ENCODE data around the gene LRTM2. TPM values are rescaled to one million over a fixed set of nuclear protein-coding genes. Genes with fewer than 3 reads are reported as not detected.

The LRTM2 gene
- total RNA-seq, 1 experiment from 2014 or later = 0.07 TPM

- TF ChIP-seq YY1 (IDR thresholded peaks at IDR 0.05; ENCODE audit: extremely low read depth, insufficient replicate concordance, low read depth, low read length) = no peak
- no peak for TF ChIP-seq SRF (IDR thresholded peaks at IDR 0.05; ENCODE audit: low read depth)
- TF ChIP-seq RAD21 (IDR thresholded peaks at IDR 0.05; ENCODE audit: low read depth) = no peak
- TF ChIP-seq ZFX (IDR thresholded peaks at IDR 0.05) = no peak
Observed at GRCh38 chr12:1872001-1872400, 51.6 kb downstream of the LRTM2 start (continued).

DNA sequence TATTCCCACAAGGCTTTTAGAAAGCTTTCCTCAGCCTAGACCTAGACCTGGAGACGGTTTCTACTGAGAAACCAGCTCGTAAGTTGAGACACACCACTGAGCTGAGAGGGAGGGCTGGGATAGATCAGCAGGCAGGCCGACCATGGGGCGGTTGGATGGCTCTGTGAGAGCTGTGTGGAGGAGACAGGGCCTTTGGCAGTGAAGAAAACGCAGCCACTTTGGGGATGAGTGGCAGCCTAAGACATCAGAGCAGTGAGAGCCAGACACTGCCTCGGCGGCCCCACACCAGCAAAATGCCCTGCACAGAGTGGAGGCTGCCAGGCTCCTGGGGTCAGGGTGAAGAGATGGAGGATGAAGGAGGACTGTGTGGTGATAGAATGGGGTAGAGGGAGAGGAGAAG lies 52.1 kb downstream of the LRTM2 start:
- POLR2A ChIA-PET = no interaction called here
- intact Hi-C loops (cut with micrococcal nuclease) = no loop called here
- no peak for ATAC-seq

GRCh38 chr12:1873531-1874510 lies 53.5 kb downstream of the LRTM2 start:
- Histone ChIP-seq H2AFZ (ENCODE audit: low read depth, low read length, poor library complexity, severe bottlenecking) (no peak overlapping the region), H4K20me1 (ENCODE audit: insufficient read depth) (no peaks in the 10 kb centered on the region), H3K4me2 (ENCODE audit: low read length) (no peak overlapping the region), H3K4me3 (replicated peaks in 1 of 2; ENCODE audit: low read depth in 1 of 2, low read length in 2 of 2) (no peak overlapping the region), H3K4me1 (ENCODE audit: control insufficient read depth in 1 of 2, insufficient read depth in 2 of 2, low read length in 2 of 2) (no peaks in the 10 kb centered on the region), H3K9ac (ENCODE audit: low read length) (no peak overlapping the region), H3K36me3 (ENCODE audit: control insufficient read depth in 1 of 2, insufficient read depth in 2 of 2, low read length in 2 of 2) (no peaks in the 10 kb centered on the region), H3K27me3 (ENCODE audit: insufficient read depth, low read length) (peaks cover 20% of the 10 kb centered on the region; the same call in 1 of the 2 replicates), H3K27ac (ENCODE audit: low read depth, low read length) (no peak overlapping the region), H3K79me2 (ENCODE audit: insufficient read depth, low read length) (no peaks in the 10 kb centered on the region), H3K9me2 (ENCODE audit: insufficient read depth) (no peaks in the 10 kb centered on the region), H3K9me3 (ENCODE audit: control insufficient read depth in 1 of 2, insufficient read depth in 1 of 2, low read depth in 1 of 2, low read length in 2 of 2) (no peaks in the 10 kb centered on the region)
- DNase-seq (ENCODE audit: low read depth, low spot score) (no peak), ATAC-seq (no peak)
- ChIA-PET POLR2A (no interaction called here), RAD21 (ENCODE audit: low non-redundant PET in 1 of 2, low total read pairs in 2 of 2, uncharacterized antibody in 2 of 2, unreplicated experiment in 2 of 2) (no interaction called here), CTCF (no interaction called here)
- intact Hi-C loops (cut with micrococcal nuclease) = no loop called here
- no TSS peak for BruUV-seq (replicated peaks)
- no peak for TF ChIP-seq ZFX (IDR thresholded peaks at IDR 0.05)
- TF ChIP-seq JUND (IDR thresholded peaks at IDR 0.05) = no peak
- no peak for TF ChIP-seq ELF1 (IDR thresholded peaks at IDR 0.05; ENCODE audit: borderline replicate concordance, low read depth)
- TF ChIP-seq RAD21 (IDR thresholded peaks at IDR 0.05; ENCODE audit: low read depth) = no peak
- no peak for TF ChIP-seq SIN3A (IDR thresholded peaks at IDR 0.05; ENCODE audit: low read depth)
- TF ChIP-seq, protein P1, sequence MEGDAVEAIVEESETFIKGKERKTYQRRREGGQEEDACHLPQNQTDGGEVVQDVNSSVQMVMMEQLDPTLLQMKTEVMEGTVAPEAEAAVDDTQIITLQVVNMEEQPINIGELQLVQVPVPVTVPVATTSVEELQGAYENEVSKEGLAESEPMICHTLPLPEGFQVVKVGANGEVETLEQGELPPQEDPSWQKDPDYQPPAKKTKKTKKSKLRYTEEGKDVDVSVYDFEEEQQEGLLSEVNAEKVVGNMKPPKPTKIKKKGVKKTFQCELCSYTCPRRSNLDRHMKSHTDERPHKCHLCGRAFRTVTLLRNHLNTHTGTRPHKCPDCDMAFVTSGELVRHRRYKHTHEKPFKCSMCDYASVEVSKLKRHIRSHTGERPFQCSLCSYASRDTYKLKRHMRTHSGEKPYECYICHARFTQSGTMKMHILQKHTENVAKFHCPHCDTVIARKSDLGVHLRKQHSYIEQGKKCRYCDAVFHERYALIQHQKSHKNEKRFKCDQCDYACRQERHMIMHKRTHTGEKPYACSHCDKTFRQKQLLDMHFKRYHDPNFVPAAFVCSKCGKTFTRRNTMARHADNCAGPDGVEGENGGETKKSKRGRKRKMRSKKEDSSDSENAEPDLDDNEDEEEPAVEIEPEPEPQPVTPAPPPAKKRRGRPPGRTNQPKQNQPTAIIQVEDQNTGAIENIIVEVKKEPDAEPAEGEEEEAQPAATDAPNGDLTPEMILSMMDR (IDR thresholded peaks at IDR 0.05 in 2 of 3, conservative IDR thresholded peaks at IDR 0.05 in 1 of 3; ENCODE audit: borderline replicate concordance in 1 of 3, insufficient read depth in 1 of 3, low read depth in 2 of 3, low read length in 2 of 3) = no peak
- no peak for TF ChIP-seq SP1 (IDR thresholded peaks at IDR 0.05; ENCODE audit: low read depth)
- TF ChIP-seq ZNF274 (IDR thresholded peaks at IDR 0.05; ENCODE audit: low read depth, low read length) = no peak
- no peak for TF ChIP-seq SRF (IDR thresholded peaks at IDR 0.05; ENCODE audit: low read depth)
- TF ChIP-seq EGR1 (IDR thresholded peaks at IDR 0.05; ENCODE audit: low read depth) = no peak

More for the DNA sequence above, 52.1 kb downstream of the LRTM2 start:
- no TSS peak for BruUV-seq (replicated peaks)
- Histone ChIP-seq H3K4me2 (ENCODE audit: low read length) (no peak overlapping the region), H3K36me3 (ENCODE audit: control insufficient read depth in 1 of 2, insufficient read depth in 2 of 2, low read length in 2 of 2) (no peaks in the 10 kb centered on the region), H2AFZ (ENCODE audit: low read depth, low read length, poor library complexity, severe bottlenecking) (no peak overlapping the region), H3K4me1 (ENCODE audit: control insufficient read depth in 1 of 2, insufficient read depth in 2 of 2, low read length in 2 of 2) (no peaks in the 10 kb centered on the region), H3K9me3 (ENCODE audit: control insufficient read depth in 1 of 2, insufficient read depth in 1 of 2, low read depth in 1 of 2, low read length in 2 of 2) (no peaks in the 10 kb centered on the region), H3K4me3 (replicated peaks in 1 of 2; ENCODE audit: low read depth in 1 of 2, low read length in 2 of 2) (no peak overlapping the region), H3K27ac (ENCODE audit: low read depth, low read length) (no peak overlapping the region), H3K9ac (ENCODE audit: low read length) (no peak overlapping the region), H3K9me2 (ENCODE audit: insufficient read depth) (no peaks in the 10 kb centered on the region), H3K27me3 (ENCODE audit: insufficient read depth, low read length) (peaks cover 20% of the 10 kb centered on the region; the same call in 1 of the 2 replicates), H3K79me2 (ENCODE audit: insufficient read depth, low read length) (no peaks in the 10 kb centered on the region), H4K20me1 (ENCODE audit: insufficient read depth) (no peaks in the 10 kb centered on the region)
- CTCF ChIA-PET = no interaction called here
- RAD21 ChIA-PET (ENCODE audit: low non-redundant PET in 1 of 2, low total read pairs in 2 of 2, uncharacterized antibody in 2 of 2, unreplicated experiment in 2 of 2) = no interaction called here
- no peak for TF ChIP-seq EGR1 (IDR thresholded peaks at IDR 0.05; ENCODE audit: low read depth)
- TF ChIP-seq CEBPB (IDR thresholded peaks at IDR 0.05; ENCODE audit: low read depth) = no peak
- no peak for TF ChIP-seq ZFX (IDR thresholded peaks at IDR 0.05)
- TF ChIP-seq, protein P2, sequence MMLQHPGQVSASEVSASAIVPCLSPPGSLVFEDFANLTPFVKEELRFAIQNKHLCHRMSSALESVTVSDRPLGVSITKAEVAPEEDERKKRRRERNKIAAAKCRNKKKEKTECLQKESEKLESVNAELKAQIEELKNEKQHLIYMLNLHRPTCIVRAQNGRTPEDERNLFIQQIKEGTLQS (IDR thresholded peaks at IDR 0.05) = no peak
- no peak for DNase-seq (ENCODE audit: low read depth, low spot score)
